Activated naive CD8-positive, alpha-beta T cell treated with anti-CD3 and anti-CD28 coated beads, Interleukin-2, amount 10 ng/mL, durations not matched to agents 7 days and 5 days (primary cell): ENCODE data around the gene UGGT2. TPM values are rescaled to one million over a fixed set of nuclear protein-coding genes. Genes with fewer than 3 reads are reported as not detected.
"Not testable (repeated sequence)": the region's sequence is repeated elsewhere in the genome, so short reads cannot be mapped to it uniquely, and the experiment has no call there.

ENCODE experiments used
- ATAC-seq: fragments of 150-1000 bp; cut with Tn5 transposase; one replicate; pipeline ENCODE4 v1.10.0; 2021; ENCODE audit warnings: low read depth, moderate library complexity
- POLR2A ChIA-PET: fragments of 350-600 bp; sonication (Branson Sonifier 250); formaldehyde crosslinking; loops from one replicate; lab custom pipeline; 2021; ENCODE audit warnings: antibody characterized with exemption; lab: Charles Lee
- DNase-seq: peaks from one replicate; pipeline ENCODE4 v3.0.0; 2021
- H3K27ac Mint-ChIP-seq: one replicate; pipeline ENCODE4 v1.8.0; 2022; ENCODE audit warnings: mild to moderate bottlenecking, mixed read lengths
- H3K27me3 Mint-ChIP-seq: one replicate; pipeline ENCODE4 v1.8.0; 2022; ENCODE audit warnings: mild to moderate bottlenecking, moderate library complexity, mixed read lengths
- H3K36me3 Mint-ChIP-seq: one replicate; pipeline ENCODE4 v1.8.0; 2021; ENCODE audit warnings: mild to moderate bottlenecking, mixed read lengths
- H3K4me1 Mint-ChIP-seq: one replicate; pipeline ENCODE4 v1.8.0; 2021; ENCODE audit warnings: mixed read lengths
- H3K4me3 Mint-ChIP-seq: one replicate; pipeline ENCODE4 v1.8.0; 2022; ENCODE audit warnings: mild to moderate bottlenecking, moderate library complexity, mixed read lengths
- H3K9me3 Mint-ChIP-seq: one replicate; pipeline ENCODE4 v1.8.0; 2021; ENCODE audit warnings: mixed read lengths
- total RNA-seq, 2 experiments: library from RNA; stranded (reverse); gene quantifications; one replicate each; pipeline ENCODE4 v1.2.3, GENCODE V29; 2021

UGGT2 gene
- total RNA-seq, 2 experiments from 2014 or later, result 0.42 TPM; not detected in 1

DNA sequence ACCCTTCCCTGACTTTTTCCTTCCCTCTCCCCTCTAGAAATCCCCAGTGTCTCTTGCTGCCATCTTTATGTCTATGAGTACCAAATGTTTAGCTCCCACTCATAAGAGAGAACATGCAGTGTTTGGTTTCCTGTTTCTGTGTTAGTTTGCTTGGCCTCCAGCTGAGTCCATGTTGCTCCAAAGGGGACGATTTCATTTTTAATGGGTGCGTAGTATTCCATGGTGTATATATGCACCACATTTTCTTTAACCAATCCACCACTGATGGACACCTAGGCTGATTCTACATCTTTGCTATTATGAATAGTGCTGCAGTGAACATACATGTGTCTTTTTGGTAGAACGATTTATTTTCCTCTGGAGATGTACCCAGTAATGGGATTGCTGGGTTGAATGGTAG lies 123.8 kb downstream of the UGGT2 start:
- ATAC-seq (no peak), DNase-seq (no peak)
- H3K27ac Mint-ChIP-seq, result no peak overlapping the region
- no peaks in the 10 kb centered on the region for H3K27me3 Mint-ChIP-seq
- H3K9me3 Mint-ChIP-seq, result peaks cover 8% of the 10 kb centered on the region
- no peaks in the 10 kb centered on the region for H3K36me3 Mint-ChIP-seq
- H3K4me1 Mint-ChIP-seq, result no peaks in the 10 kb centered on the region
- no peak overlapping the region for H3K4me3 Mint-ChIP-seq
- POLR2A ChIA-PET, result no interaction called here

- H3K36me3 Mint-ChIP-seq, H3K9me3 Mint-ChIP-seq, H3K27ac Mint-ChIP-seq, POLR2A ChIA-PET, ATAC-seq, H3K27me3 Mint-ChIP-seq, DNase-seq, H3K4me1 Mint-ChIP-seq, H3K4me3 Mint-ChIP-seq: not testable (repeated sequence)
Observed at GRCh38 chr13:95928367-95928906, 124.8 kb downstream of the UGGT2 start.

- Mint-ChIP-seq H3K36me3 (no peaks in the 10 kb centered on the region), H3K4me1 (no peaks in the 10 kb centered on the region), H3K9me3 (peaks cover 8% of the 10 kb centered on the region), H3K27ac (no peak overlapping the region), H3K27me3 (no peaks in the 10 kb centered on the region), H3K4me3 (no peak overlapping the region)
- POLR2A ChIA-PET, result no interaction called here
- ATAC-seq (no peak), DNase-seq (no peak)
Observed at GRCh38 chr13:95926231-95926630, 127.0 kb downstream of the UGGT2 start.

DNA sequence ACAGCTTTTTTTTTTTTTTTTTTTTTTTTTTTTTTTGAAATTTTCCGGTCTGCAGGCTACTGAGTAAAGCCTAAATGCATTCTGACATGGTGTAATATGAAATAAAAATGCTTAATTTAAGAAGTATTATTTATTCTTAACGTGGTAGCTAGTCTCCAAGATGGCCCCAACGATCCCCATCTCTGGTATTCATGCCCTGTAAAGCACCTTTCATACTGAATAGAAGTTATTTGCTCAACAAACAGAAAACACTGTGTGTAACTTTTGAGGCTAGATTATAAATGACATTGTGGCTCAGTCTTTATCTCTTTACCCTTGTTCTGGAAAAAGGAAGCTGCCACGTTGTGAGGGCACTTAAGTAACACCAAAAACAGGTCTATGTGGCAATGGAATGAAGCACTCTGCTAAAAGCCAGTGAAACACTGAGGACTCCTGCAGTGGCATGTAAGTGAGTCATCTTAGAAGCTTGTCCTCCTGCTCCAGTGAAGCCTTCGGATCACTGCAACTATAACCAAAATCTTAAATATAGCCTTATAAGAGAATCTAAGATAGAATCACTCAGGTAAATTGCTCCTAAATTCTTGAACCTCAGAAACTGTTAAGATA lies 128.7 kb downstream of the UGGT2 start:
- DNase-seq, result no peak
- H3K27me3 Mint-ChIP-seq, result no peaks in the 10 kb centered on the region
- H3K9me3 Mint-ChIP-seq, result peaks cover 3% of the 10 kb centered on the region
- H3K4me1 Mint-ChIP-seq, result no peaks in the 10 kb centered on the region
- H3K4me3 Mint-ChIP-seq, result no peak overlapping the region
- POLR2A ChIA-PET, result no interaction called here
- H3K36me3 Mint-ChIP-seq, result no peaks in the 10 kb centered on the region
- no peak overlapping the region for H3K27ac Mint-ChIP-seq
- ATAC-seq, result no peak

DNA sequence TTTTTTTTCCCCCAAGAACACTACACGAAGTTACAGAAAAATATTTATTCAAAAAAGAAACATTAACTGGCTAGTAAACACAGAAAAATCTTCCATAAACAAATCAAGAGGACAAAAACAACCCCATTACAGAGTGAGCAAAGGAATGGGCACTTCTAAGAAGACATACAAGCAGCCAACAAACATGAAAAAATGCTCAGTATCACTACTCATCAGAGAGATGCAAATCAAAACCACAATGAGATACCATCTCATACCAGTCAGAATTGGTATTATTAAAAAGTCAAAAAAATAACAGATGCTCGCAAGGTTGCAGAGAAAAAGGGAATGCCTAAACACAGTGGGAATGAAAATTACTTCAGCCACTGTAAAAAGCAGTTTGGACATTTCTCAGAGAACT lies 131.7 kb downstream of the UGGT2 start:
- no peak overlapping the region for H3K4me3 Mint-ChIP-seq
- H3K9me3 Mint-ChIP-seq, result no peaks in the 10 kb centered on the region

GRCh38 chr13:95920485-95920884 lies 132.7 kb downstream of the UGGT2 start:
- POLR2A ChIA-PET, result no interaction called here
- H3K4me1 Mint-ChIP-seq, result no peaks in the 10 kb centered on the region
- H3K27me3 Mint-ChIP-seq, result no peaks in the 10 kb centered on the region
- H3K36me3 Mint-ChIP-seq, result no peaks in the 10 kb centered on the region
- H3K27ac Mint-ChIP-seq, result no peak overlapping the region
- DNase-seq (no peak), ATAC-seq (no peak)
- no peak overlapping the region for H3K4me3 Mint-ChIP-seq
- no peaks in the 10 kb centered on the region for H3K9me3 Mint-ChIP-seq

More for the DNA sequence above, 131.7 kb downstream of the UGGT2 start:
- ATAC-seq (no peak), DNase-seq (no peak)
- H3K27me3 Mint-ChIP-seq, result no peaks in the 10 kb centered on the region
- POLR2A ChIA-PET, result no interaction called here
- H3K27ac Mint-ChIP-seq, result no peak overlapping the region
- no peaks in the 10 kb centered on the region for H3K4me1 Mint-ChIP-seq
- no peaks in the 10 kb centered on the region for H3K36me3 Mint-ChIP-seq

GRCh38 chr13:95918860-95919259 lies 134.3 kb downstream of the UGGT2 start:
- POLR2A ChIA-PET, result no interaction called here

GRCh38 chr13:95914991-95915501 lies 138.2 kb downstream of the UGGT2 start:
- Mint-ChIP-seq H3K27ac (no peak overlapping the region), H3K4me1 (no peaks in the 10 kb centered on the region), H3K27me3 (no peaks in the 10 kb centered on the region), H3K4me3 (no peak overlapping the region), H3K36me3 (no peaks in the 10 kb centered on the region), H3K9me3 (peaks cover 3% of the 10 kb centered on the region)
- POLR2A ChIA-PET, result no interaction called here
- ATAC-seq, result no peak
- no peak for DNase-seq

More at GRCh38 chr13:95918860-95919259, 134.3 kb downstream of the UGGT2 start:
- ATAC-seq (no peak), DNase-seq (no peak)
- Mint-ChIP-seq H3K9me3 (no peaks in the 10 kb centered on the region), H3K27me3 (no peaks in the 10 kb centered on the region), H3K36me3 (no peaks in the 10 kb centered on the region), H3K4me3 (no peak overlapping the region), H3K27ac (no peak overlapping the region), H3K4me1 (no peaks in the 10 kb centered on the region)

DNA sequence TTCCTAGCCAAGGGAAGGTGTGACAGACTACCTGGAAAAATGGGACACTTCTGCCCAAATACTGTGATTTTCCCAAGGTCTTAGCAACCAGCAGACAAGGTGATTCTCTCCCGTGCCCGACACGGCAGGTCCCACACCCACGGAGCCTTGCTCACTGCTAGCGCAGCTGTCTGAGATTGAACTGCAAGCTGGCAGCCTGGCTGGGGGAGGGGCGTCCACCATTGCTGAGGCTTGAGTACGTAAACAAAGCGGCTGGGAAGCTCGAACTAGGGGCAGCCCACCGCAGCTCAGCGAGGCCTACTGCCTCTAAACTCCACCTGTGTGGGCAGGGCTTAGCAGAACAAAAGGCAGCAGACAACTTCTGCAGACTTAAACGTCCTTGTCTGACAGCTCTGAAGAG lies 146.2 kb downstream of the UGGT2 start:
- no peaks in the 10 kb centered on the region for H3K27me3 Mint-ChIP-seq
- ATAC-seq (no peak), DNase-seq (no peak)
- H3K4me1 Mint-ChIP-seq, result no peaks in the 10 kb centered on the region
- no peak overlapping the region for H3K27ac Mint-ChIP-seq
- POLR2A ChIA-PET, result no interaction called here
- H3K4me3 Mint-ChIP-seq, result no peak overlapping the region
- H3K36me3 Mint-ChIP-seq, result no peaks in the 10 kb centered on the region
- H3K9me3 Mint-ChIP-seq, result peaks cover 3% of the 10 kb centered on the region

DNA sequence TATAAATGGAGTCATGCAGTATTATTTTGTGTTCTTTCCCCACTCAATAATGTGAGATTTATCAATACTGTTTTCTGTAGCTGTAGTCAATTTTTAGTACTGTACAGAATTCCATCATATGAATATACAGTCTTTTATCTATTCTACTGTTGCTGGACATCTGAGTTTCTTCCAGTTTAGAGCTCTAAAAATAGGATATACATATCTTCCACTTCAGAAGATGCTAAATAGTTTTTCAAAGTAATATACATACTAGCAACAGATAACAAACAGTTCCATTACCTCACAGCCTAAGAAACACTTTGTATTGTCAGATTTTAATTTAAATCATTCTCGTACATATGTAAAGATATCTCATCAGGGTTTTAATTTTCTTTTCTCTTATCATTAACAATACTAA lies 149.6 kb downstream of the UGGT2 start:
- H3K4me3 Mint-ChIP-seq, result no peak overlapping the region
- no peaks in the 10 kb centered on the region for H3K36me3 Mint-ChIP-seq
- POLR2A ChIA-PET, result no interaction called here
- no peaks in the 10 kb centered on the region for H3K27me3 Mint-ChIP-seq
- ATAC-seq, result no peak
- H3K9me3 Mint-ChIP-seq, result no peaks in the 10 kb centered on the region
- no peak for DNase-seq
- H3K4me1 Mint-ChIP-seq, result no peaks in the 10 kb centered on the region
- H3K27ac Mint-ChIP-seq, result no peak overlapping the region

- no peaks in the 10 kb centered on the region for H3K27me3 Mint-ChIP-seq
Observed at GRCh38 chr13:95902741-95903140, 150.5 kb downstream of the UGGT2 start.

DNA sequence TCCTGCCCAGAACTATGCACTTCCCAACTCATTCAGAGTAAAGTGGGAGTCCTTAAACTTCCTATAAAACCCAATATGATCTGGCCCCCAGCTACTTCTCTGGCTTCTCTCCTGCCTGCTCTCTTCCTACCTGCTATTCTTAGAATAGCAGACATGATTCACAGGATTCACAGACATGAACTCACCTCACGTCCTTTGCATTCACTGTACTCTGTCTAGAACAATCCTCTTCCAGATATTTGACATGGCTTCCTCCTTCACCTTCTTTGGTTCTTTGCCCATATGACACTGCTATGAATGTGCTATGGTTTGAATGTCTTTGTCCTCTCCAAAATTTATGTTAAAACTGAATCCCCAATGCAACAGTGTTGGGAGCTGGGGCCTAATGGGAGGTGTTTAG lies 154.9 kb downstream of the UGGT2 start:
- POLR2A ChIA-PET, result no interaction called here
- Mint-ChIP-seq H3K4me3 (no peak overlapping the region), H3K27me3 (no peaks in the 10 kb centered on the region), H3K4me1 (no peaks in the 10 kb centered on the region), H3K27ac (no peak overlapping the region), H3K9me3 (no peaks in the 10 kb centered on the region), H3K36me3 (no peaks in the 10 kb centered on the region)
- DNase-seq (no peak), ATAC-seq (no peak)

More at GRCh38 chr13:95902741-95903140, 150.5 kb downstream of the UGGT2 start:
- ATAC-seq (no peak), DNase-seq (no peak)
- H3K9me3 Mint-ChIP-seq, result no peaks in the 10 kb centered on the region
- no peaks in the 10 kb centered on the region for H3K36me3 Mint-ChIP-seq
- no peak overlapping the region for H3K27ac Mint-ChIP-seq
- no peak overlapping the region for H3K4me3 Mint-ChIP-seq
- POLR2A ChIA-PET, result no interaction called here
- H3K4me1 Mint-ChIP-seq, result no peaks in the 10 kb centered on the region

GRCh38 chr13:95896301-95896700 lies 156.9 kb downstream of the UGGT2 start:
- Mint-ChIP-seq H3K4me3 (no peak overlapping the region), H3K4me1 (no peaks in the 10 kb centered on the region), H3K36me3 (no peaks in the 10 kb centered on the region), H3K27ac (no peak overlapping the region), H3K9me3 (no peaks in the 10 kb centered on the region), H3K27me3 (no peaks in the 10 kb centered on the region)
- ATAC-seq (no peak), DNase-seq (no peak)
- POLR2A ChIA-PET, result no interaction called here

DNA sequence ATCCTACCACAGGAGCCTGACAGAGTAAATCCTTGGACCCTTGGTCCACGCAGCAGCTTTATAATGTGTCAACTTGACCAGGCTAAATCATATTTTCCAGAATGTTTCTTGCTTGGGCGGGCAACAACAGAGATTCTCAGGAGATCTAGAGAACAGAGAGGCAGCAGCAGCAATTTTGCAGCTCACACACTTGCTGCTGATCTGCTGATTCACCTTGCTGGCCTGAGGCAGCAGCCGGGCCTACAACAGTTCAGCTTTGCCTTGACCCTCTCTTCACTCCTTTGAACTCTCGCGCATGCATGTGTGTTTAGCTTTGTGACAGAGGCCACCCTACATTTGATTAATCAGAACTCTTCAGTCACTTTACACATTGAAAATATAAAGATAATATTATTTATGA lies 159.3 kb downstream of the UGGT2 start:
- H3K4me1 Mint-ChIP-seq, result no peaks in the 10 kb centered on the region
- H3K27ac Mint-ChIP-seq, result no peak overlapping the region
- DNase-seq (no peak), ATAC-seq (no peak)
- H3K36me3 Mint-ChIP-seq, result no peaks in the 10 kb centered on the region
- POLR2A ChIA-PET, result no interaction called here
- H3K27me3 Mint-ChIP-seq, result peaks cover 1% of the 10 kb centered on the region
- no peak overlapping the region for H3K4me3 Mint-ChIP-seq
- no peaks in the 10 kb centered on the region for H3K9me3 Mint-ChIP-seq
